Rectal smooth muscle tissue (tissue), 1 donor: ENCODE measurements around the gene PLEKHA6.

Experiments
- H3K27ac ChIP-seq: one replicate; pipeline ENCODE4 v1.7.0; 2013; ENCODE audit warnings: low read depth, low read length, inconsistent platforms
- H3K27me3 ChIP-seq: one replicate; pipeline ENCODE4 v1.7.0; 2013; ENCODE audit warnings: low read length; ENCODE audit not compliant: control insufficient read depth, insufficient read depth
- H3K36me3 ChIP-seq: one replicate; pipeline ENCODE4 v1.7.0; 2013; ENCODE audit warnings: low read length; ENCODE audit not compliant: control insufficient read depth, insufficient read depth
- H3K4me1 ChIP-seq: one replicate; pipeline ENCODE4 v1.7.0; 2013; ENCODE audit warnings: low read length; ENCODE audit not compliant: control insufficient read depth, insufficient read depth
- H3K4me3 ChIP-seq: one replicate; pipeline ENCODE4 v1.7.0; 2013; ENCODE audit warnings: low read length
- H3K9ac ChIP-seq: one replicate; pipeline ENCODE4 v1.7.0; 2013; ENCODE audit warnings: low read length

The PLEKHA6 gene

DNA sequence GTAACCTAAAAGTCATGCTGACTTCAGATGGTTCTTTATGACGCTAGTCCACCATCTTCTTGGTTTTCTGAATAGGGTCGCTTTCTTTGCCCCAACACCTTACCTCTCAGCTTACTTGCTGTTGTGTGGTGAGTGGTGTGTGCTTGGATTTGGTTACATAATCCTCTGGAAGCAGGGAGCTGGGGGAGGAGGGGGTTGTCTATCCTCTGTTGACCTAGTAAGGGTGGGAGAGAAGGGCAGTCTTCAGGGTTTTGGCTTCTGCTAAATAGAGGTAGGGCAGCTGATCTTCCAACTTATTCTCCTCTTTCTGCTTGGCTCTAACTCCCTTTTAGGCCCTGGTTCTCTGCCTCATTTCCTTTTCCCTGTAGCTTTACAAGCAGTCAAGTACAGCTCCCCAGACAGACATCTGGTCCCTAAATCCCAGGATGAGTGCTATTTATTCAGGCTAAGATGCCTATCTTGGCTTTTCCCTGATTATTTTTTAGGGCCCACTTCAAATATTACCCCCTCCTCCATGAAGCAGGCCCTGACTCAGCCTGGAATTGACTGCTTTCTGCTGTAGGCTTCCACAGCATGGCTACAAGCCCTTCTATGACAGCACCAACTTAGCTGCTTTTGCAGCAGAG, 187.2 kb downstream of the PLEKHA6 start:
- Histone ChIP-seq H3K9ac (no peak overlapping the region), H3K27ac (no peak overlapping the region), H3K4me1 (no peaks in the 10 kb centered on the region), H3K4me3 (no peak overlapping the region), H3K36me3 (no peaks in the 10 kb centered on the region), H3K27me3 (no peaks in the 10 kb centered on the region)

DNA sequence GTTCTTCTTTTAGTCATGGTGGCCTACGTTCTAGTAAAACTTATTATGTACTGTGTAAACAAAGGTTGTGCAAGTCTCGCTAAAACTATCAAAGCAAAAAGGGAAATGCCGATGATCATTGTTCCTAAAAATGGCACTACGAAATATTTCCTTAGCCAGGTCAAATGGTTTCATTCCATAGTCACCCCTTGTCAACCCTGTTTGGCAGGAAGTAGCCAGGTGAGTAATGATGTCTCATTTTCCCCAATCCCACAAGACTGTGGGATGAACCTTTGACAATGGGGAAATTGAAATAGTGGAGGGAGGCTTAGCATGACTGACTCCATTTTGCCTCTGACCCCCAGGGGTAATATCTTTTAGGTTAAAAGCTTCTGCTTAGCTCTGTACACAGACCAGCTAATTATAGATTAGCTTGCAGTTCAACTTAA, 188.0 kb downstream of the PLEKHA6 start:
- H3K9ac ChIP-seq, result no peak overlapping the region
- no peak overlapping the region for H3K27ac ChIP-seq
- no peak overlapping the region for H3K4me3 ChIP-seq
- no peaks in the 10 kb centered on the region for H3K36me3 ChIP-seq
- no peaks in the 10 kb centered on the region for H3K4me1 ChIP-seq
- no peaks in the 10 kb centered on the region for H3K27me3 ChIP-seq

DNA sequence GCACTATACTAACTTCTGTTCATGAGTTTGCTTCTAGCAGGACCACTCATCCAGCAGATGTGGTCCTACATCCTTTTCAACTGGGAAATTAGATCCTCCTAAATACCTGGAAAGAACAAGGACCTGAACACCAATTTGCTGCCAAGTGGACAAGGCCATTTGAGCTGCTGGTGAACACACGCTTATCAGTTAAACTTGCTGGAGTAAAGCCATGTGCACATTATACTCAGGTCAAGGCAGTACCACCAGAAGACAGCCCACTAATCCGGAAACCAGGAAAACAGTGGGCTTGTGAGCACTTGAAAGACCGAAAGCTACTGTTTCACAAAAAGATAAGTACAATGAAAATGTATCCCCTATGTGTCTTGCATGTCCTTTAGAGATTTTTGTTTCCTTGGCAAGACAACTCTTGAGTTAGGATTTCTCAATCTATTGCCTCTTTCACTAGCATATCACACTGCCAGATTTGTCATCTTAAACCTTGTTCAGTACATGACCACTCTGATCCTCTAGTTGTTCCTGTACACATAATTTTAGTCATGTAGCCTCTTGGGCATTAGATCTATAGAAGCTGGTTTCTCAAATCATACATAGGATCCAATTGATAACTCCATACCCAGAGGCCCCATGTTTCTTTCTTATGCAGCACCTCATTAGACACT, 189.1 kb downstream of the PLEKHA6 start:
- no peak overlapping the region for H3K9ac ChIP-seq
- H3K27me3 ChIP-seq, result no peaks in the 10 kb centered on the region
- no peaks in the 10 kb centered on the region for H3K36me3 ChIP-seq
- H3K4me3 ChIP-seq, result no peak overlapping the region
- H3K27ac ChIP-seq, result no peak overlapping the region
- no peaks in the 10 kb centered on the region for H3K4me1 ChIP-seq

DNA sequence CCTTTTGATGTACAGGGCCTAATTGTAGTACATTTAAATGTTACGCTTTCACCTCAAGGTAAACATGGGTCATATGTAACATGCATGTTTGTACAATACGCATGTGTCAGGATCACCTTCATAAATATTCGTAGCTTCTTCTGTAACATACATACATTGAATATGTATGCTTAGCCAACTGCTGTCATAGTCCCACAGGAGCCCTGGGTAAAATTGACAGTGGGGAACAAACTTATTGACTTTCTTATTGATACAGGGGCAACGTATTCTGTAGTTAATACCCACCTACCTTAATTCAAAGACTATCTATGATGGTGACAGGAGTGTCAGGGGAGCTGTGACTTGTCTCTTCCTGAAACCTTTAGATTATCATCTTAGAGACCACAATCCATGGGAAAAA, 189.9 kb downstream of the PLEKHA6 start:
- H3K4me1 ChIP-seq, result no peaks in the 10 kb centered on the region
- H3K9ac ChIP-seq, result no peak overlapping the region
- no peaks in the 10 kb centered on the region for H3K36me3 ChIP-seq
- H3K4me3 ChIP-seq, result no peak overlapping the region
- no peaks in the 10 kb centered on the region for H3K27me3 ChIP-seq
- H3K27ac ChIP-seq, result no peak overlapping the region
